AG10803 (cell line): ENCODE results near the gene OCRL.
A peak's percentile ranks its signal among the peaks of the same experiment; 100 is the strongest.

ENCODE experiments used
- DNase-seq: peaks from one replicate; pipeline ENCODE4 v3.0.0; 2010; ENCODE audit warnings: low read depth
- H3K4me3 ChIP-seq: 2 replicates; pipeline ENCODE4 v1.5.1; 2011; ENCODE audit warnings: mild to moderate bottlenecking, low read length, control low read depth
- CTCF ChIP-seq: conservative IDR thresholded peaks from 2 replicates; pipeline ENCODE4 v1.5.1; 2011; ENCODE audit warnings: mild to moderate bottlenecking, low read length, control low read depth, inconsistent platforms

OCRL gene

GRCh38 chrX:129510331-129510730 is 29.7 kb upstream of the OCRL start:
- no peak overlapping the region for H3K4me3 ChIP-seq
- DNase-seq = no peak
- no peak for TF ChIP-seq CTCF

GRCh38 chrX:129511689-129512088 is 28.4 kb upstream of the OCRL start:
- no peak overlapping the region for H3K4me3 ChIP-seq
- no peak for DNase-seq
- no peak for TF ChIP-seq CTCF

- no peak for TF ChIP-seq CTCF
- DNase-seq = no peak
- no peak overlapping the region for H3K4me3 ChIP-seq
Observed at GRCh38 chrX:129512409-129512808, 27.6 kb upstream of the OCRL start.

GRCh38 chrX:129516402-129516801 is 23.7 kb upstream of the OCRL start:
- H3K4me3 ChIP-seq = no peak overlapping the region
- DNase-seq = no peak
- TF ChIP-seq CTCF = no peak

GRCh38 chrX:129520151-129520550 is 19.9 kb upstream of the OCRL start:
- TF ChIP-seq CTCF = no peak
- H3K4me3 ChIP-seq = no peak overlapping the region
- no peak for DNase-seq

GRCh38 chrX:129522184-129523078 is 17.6 kb upstream of the OCRL start:
- peak; percentile 50 for DNase-seq
- peak overlapping the region; percentile 75 for H3K4me3 ChIP-seq
- TF ChIP-seq CTCF = peak; percentile 35
